GM21619 (cell line): ENCODE results near the gene TSC22D2.
"Not testable (repeated sequence)": the region's sequence is repeated elsewhere in the genome, so short reads cannot be mapped to it uniquely, and the experiment has no call there.

Source experiments
- ATAC-seq: cut with Tn5 transposase; IDR thresholded peaks from one replicate; pipeline ENCODE4 v1.9.1; 2021; ENCODE audit not compliant: unreplicated experiment

Gene TSC22D2

DNA sequence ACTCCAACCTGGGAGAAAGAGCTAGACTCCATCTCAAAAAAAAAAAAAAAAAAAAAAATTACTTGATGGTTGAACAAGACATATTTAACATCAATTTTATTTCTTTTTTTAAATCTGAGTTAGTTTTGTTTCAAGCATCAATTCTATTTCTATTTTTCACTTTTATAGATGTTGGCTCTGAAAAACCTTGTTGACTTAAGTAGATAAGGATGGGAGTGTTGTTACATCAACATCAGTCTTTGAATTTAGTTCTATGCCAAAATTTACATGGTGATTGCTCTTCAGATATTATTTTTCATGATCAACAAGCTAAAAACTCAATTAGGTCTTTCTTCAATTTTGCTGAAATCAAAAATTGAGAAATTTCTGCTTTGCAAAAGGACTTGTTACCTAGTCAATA, 71.3 kb downstream of the TSC22D2 start:
- ATAC-seq = no peak

DNA sequence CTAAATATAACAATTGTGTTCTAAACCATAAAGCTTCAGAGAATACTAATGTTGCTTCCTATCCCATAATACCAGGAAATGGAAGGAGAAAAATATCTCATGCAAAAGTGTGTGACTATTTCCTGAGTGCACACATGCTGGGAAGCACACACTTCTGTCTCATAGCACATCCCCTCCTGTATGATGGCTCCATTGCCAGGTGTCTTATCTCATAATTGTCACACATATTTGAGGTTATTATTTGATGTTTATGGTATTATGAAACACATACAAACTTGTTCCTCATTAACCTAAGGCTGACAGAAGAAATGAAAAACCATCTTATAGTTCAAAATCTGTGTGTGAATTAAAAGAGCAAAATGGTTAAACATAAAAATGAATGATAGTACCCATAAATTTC, 72.8 kb downstream of the TSC22D2 start:
- no peak for ATAC-seq

DNA sequence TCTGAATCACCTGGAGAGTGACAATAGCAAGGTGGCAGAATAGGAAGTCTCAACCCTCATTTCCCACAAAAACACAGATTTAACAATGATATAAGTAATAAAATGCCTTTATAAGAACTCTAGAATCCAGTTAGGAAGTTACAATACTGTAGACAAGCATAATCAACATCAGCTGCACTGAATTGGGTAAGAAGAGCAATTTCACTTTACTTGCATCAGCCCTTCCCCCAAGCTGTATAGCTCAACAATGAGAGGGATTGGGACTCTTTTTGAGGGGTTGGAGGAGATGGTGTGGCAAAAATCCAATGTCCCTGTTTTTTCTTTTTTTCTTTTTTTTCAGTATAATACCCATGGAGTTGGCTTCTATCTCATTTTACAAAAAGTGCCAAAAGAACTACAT, 75.1 kb downstream of the TSC22D2 start:
- ATAC-seq = no peak

DNA sequence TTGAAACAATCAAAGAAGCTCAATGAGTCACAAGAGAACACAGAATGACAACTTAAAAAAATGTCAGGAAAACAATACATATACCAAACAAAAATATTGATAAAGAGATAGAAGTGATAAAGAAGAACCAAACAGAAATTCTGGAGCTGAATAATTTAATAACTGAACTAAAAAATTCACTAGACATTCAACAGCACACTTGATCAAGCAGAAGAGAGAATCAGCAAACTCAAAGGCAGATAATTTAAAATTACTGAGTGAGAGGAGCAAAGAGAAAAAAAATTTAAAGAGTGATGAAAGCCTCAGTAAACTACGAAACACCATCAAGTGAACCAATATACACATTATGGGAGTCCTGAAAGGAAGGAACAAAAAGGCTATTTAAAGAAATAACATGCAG, 76.3 kb downstream of the TSC22D2 start:
- ATAC-seq = no peak

DNA sequence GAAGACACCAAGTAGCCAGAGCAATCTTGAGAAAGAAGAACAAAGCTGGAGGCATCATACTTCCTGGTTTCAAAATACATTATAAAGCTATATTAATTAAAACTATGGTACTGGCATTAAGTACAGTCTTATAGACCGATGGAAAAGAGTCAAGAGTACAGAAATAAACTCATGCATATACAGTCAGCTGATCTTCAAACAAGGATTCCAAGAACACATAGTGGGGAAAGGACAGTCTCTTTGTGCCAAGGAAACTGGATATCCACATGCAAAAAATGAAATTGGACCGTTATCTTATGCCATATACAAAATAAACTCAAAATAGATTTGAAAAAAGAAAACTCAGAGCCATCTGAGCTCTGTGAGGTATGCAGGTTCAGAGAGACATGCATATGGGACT, 80.8 kb downstream of the TSC22D2 start:
- ATAC-seq = no peak

DNA sequence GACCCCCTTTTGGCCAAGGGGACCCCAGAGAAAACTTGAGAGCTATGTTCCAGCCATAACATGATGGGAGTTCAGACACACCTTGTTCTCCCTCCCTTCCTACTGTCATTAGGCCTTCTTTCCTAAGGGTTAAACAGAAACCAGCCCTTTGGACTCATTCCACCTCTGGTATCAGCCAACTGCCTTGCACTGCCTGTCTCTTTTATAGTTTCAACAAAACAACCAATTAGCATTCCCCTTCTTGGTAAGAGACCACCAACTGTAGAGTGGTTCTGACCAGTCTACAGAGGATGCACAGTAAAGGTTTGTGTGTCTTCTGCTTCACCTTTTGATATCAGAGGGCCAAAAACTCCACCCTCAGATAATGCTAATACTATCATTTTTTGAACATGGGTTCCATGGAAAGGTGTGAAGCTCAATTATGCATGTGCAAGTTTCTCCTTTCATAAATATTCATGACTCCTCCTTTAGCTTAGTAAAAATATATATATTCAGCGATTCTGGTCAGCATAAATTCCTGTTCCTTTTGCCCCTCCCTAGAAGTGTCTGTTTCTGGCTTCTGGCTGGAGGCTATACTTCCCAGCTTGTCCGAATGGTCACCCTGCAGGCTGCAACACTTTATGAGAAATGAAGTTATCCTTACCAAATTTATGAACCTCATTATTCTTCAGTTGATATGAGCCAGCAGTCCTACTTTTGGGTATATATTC, 82.3 kb downstream of the TSC22D2 start:
- no peak for ATAC-seq

DNA sequence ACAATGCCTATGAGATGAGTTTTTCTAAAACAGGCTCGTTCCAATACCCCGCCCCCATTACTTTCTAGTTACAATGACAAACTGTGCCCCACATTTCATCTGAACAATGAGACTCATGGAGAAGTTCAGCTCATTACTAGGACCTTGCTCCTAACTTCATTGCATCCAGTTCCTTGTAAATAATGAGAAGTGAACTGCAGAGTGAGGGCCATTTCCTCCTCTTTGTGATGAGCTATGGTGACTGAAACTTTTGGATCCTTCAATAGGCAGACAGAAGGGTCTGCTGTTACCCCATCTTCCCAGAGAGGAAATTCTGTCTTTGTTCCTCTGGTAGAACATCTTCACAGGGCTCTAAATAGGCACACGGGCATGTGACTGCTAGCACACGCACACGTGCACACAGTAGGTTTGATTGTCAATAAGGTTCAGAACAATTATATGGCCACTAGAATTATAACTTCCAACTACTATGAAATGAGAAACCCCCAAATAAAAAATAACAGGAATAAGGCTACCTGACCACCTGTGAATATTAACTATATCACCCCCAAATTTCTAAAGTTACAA, 86.4 kb downstream of the TSC22D2 start:
- no peak for ATAC-seq

DNA sequence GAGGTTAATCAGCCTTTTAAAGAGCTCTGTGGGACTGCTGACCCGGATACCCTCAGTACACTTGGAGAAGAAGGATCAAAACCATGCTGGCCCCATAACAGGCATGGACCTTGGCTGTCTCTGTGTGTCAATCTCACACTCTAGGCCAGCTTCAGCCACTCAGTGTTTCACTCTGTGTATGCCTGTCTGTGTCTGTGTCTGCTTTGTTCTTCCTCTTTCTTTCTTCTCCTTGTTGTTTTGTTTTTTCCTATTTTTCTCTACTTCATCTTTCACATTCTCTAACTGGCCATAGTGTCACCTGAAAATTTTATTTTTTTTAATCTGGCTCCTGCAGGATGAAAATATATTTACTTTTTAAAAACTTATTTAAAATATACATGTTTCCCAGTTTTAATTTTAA, 87.1 kb downstream of the TSC22D2 start:
- no peak for ATAC-seq

DNA sequence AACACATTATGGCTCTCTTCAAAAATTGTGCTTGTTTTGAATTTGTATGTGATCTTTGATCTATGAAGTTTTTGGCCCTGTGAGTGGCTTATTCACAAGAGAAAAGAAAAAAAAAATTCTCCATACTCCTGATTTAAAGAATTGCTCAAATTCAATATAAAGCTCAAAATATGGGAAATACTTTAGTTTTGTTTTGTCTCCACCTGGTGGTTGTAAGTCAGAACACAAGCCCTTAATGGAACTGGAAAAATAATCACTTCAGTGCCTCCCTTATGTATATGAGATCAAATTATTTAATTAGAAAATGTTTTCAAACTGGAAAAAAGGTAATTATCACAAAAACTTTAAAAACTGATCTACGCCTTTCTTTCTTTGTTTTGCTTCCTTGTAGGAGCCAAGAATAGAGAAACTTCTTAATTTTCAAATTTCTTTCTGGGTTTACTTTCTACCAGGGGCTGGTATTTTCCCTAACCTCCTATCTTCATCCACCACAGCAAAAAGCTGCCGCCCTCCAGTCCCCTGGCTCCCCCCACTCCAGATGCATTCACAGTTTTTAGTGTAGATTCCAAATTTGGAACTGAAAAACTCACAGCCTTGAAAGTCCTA, 87.6 kb downstream of the TSC22D2 start:
- ATAC-seq = peak; percentile 50

DNA sequence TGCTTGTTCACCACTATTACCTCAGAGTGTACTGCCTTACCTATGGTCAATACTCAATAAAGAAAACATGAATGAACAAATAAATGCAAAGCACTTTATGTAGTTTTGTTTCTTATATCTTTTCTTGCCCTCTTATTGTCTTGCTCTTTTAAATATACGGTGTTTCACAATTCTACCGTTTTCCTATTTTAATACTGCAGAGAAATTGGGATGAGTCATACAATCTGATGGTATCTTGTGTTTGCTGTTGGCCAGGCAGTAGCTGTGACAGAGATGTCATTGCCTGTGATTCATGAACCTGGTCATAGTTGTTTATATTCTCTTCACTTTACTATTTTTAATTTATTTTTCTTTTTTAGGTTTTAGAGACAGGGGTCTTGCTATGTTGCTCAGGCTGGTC, 89.9 kb downstream of the TSC22D2 start:
- no peak for ATAC-seq

DNA sequence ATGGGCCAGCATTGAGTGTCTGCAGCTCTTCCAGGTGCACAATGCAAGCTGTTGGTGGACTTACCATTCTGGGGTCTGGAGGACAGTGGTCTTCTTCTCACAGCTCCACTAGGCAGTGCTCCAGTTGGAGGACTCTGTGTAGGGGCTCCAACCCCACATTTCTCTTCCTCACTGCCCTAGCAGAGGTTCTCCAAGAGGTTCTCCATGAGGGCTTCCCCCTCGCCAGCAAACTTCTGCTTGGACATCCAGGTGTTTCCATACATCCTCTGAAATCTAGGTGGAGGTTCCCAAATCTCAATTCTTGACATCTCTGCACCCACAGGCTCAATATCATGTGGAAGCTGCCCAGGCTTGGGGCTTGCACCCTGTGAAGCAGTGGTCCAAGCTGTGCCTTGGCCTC, 92.9 kb downstream of the TSC22D2 start:
- ATAC-seq = not testable (repeated sequence)

DNA sequence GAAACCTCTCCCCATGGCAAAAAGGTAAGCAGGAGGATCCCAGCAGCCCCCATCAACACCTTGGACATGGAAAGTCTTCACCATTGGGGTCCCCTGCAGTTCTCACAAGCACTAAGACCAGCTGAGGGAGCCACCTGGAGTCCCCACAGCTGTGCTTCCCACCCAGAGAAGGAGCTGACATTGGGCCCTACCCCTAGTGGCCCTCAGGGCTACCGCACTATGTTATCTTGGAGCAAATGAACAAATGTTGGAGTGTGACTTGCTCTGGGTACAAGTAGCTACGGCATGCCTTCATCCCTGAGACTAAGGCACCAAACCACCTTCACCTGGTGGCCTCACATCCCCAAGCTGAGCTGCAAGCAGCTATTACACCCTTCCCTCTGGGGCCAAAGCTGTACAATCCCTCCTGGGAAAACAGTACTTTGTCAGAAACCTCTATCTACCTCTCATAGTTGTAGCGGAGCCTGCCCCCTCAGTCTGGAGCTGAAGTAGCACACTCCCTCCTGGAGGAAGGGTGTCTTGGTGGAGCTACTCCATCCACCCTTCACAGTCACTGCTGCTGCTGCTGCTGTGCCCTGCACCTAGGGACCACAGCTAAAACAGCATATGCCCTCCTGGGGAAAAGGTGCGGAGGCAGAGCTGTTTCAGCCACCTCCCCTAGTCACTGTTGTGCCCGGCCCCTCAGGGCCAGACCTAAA, 95.5 kb downstream of the TSC22D2 start:
- ATAC-seq = no peak

DNA sequence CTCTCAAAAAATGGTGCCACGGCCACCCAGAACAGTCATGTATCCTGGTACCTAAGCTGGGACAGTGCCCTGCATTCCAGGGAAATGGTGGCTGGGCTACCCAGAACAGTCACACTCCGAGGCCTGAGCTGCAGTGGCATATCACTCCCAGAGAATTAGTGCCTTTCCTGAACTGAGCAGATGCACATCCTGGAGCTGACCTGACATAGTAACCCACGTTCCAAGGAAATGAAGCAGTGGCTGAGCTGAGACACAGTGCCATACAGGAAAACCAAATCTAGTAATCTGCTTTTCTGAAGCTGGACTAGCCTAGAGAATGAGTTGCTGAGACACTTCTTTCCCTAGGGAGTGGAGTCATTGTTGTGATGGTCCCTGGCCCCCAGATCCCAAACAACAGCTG, 96.4 kb downstream of the TSC22D2 start:
- ATAC-seq = no peak

DNA sequence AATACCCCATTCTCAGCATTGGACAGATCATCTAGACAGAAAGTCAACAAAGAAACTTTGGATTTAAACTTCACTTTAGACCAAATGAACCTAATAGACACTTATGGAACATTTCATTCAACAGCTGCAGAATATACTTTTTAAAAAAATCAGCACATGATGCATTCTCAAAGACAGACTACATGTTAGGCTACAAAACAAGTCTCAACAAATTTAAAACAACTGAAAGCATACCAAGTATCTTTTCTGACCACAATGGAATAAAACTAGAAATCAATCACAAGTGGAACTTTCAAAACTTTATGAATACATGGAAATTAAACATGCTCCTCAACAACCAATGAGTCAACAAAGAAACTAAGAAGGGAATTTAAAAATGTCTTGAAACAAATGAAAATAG, 100.3 kb downstream of the TSC22D2 start:
- ATAC-seq = no peak

DNA sequence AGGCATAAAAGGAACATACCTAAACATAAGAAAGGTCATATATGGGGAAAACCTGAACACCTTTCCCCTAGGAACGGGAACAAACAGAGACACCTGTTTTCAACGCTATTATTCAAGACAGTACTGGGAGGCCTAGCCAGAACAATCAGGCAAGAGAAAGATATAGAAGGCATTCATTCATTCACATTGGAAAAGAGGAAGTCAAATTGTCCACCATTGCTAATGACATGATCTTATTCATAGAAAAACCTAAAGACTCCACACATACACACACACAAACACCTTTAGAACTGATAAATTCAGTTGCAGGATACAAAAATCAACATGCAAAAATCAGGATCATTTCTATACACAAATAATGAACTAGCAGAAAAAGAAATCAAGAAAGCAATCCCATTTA, 101.7 kb downstream of the TSC22D2 start:
- ATAC-seq = no peak

DNA sequence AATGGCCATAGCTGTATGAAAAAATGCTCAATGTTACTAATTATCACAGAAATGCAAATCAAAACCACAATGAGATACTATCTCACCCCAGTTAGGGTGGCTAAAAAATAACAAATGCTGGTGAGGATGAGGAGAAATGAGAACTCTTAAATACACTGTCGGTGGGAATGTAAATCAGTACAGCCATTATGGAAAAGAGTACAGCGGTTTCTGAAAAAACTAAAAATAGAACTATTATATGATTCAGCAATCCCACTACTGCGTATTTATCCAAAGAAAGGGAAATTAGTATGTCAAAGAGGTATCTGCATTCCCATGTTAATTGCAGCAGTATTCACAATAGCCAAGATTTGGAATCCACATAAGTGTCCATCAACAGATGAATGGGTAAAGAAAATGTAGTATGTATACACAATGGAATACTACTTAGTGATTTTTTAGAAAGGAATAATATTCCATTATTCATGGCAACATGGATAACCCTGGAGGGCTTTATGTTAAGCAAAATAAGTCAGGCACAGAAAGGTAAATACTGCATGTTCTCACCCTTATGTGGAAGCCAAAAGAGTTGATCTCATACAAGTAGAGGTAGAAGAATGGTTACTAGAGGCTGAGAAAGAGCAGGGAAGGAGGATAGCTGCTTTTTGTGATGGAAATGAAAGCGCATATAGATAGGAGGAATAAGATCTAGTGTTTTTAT, 103.2 kb downstream of the TSC22D2 start:
- no peak for ATAC-seq

DNA sequence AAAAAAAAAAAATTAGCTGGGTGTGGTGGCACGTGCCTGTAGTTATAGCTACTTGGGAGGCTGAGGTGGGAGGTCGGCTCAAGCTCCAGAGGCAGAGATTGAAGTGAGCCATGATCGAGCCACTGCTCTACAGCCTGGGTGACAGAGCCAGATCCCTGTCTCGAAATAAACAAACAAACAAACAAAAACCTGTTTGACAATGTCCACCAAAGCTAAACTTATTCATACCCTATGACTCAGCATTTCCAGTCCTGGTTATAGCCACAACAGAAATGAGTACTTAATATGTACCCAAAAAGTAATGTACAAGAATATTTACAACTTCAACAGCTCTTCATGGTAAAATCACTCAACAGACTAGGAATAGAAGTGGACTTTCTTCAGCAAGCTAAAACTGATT, 107.1 kb downstream of the TSC22D2 start:
- ATAC-seq = no peak
